SHP77 treated with DMSO at 0.1 percent for 48 hours (cell line): Measurements from ENCODE around the gene NXPE4.

Experiments
- DNase-seq: peaks from one replicate; lab custom pipeline; 2025; lab: John Stamatoyannopoulos, UW

NXPE4 gene

GRCh38 chr11:114559425-114560310, 35.9 kb downstream of the NXPE4 start, which contains the start of gene NXPE1:
Gene NXPE1, minus strand, starts transcription at chr11:114559881. Its CDS starts 8,680 bp downstream, at chr11:114551201.
- DNase-seq, result no peak

GRCh38 chr11:114556135-114556534, 39.5 kb downstream of the NXPE4 start:
- no peak for DNase-seq

- no peak for DNase-seq
Observed at GRCh38 chr11:114553642-114554041, 41.9 kb downstream of the NXPE4 start.

GRCh38 chr11:114551060-114551459, 44.5 kb downstream of the NXPE4 start:
- DNase-seq, result no peak

GRCh38 chr11:114525682-114526081, 69.9 kb downstream of the NXPE4 start:
- no peak for DNase-seq

- DNase-seq, result no peak
Observed at GRCh38 chr11:114524122-114524521, 71.5 kb downstream of the NXPE4 start.

- no peak for DNase-seq
Observed at GRCh38 chr11:114522818-114523217, 72.8 kb downstream of the NXPE4 start.
